CD8-positive, alpha-beta memory T cell (primary cell): ENCODE data around the gene GLP2R. TPM values are rescaled to one million over a fixed set of nuclear protein-coding genes. Genes with fewer than 3 reads are reported as not detected.

Experiments
- CTCF ChIA-PET: fragments of 350-600 bp; sonication (Branson Sonifier 250); formaldehyde crosslinking; loops from one replicate; lab custom pipeline; 2021; ENCODE audit warnings: antibody characterized with exemption; lab: Charles Lee
- POLR2A ChIA-PET: fragments of 350-600 bp; sonication (Branson Sonifier 250); formaldehyde crosslinking; loops from one replicate; lab custom pipeline; 2021; ENCODE audit warnings: antibody characterized with exemption; lab: Charles Lee
- DNase-seq, 5 donors: peaks; one replicate each; pipeline versions ENCODE4 v3.0.0 to v3.0.0-alpha.2; 2020 to 2022; ENCODE audit warnings: mixed read lengths in 1 of 5
- H3K27ac ChIP-seq: one replicate; pipeline ENCODE4 v1.7.0; 2013; ENCODE audit warnings: low read depth, mild to moderate bottlenecking, low read length, moderate library complexity
- H3K27me3 ChIP-seq: 2 replicates; pipeline ENCODE4 v1.7.0; 2013; ENCODE audit warnings: low read length, mild to moderate bottlenecking; ENCODE audit not compliant: insufficient read depth, poor library complexity, severe bottlenecking
- H3K36me3 ChIP-seq: 2 replicates; pipeline ENCODE4 v1.7.0; 2013; ENCODE audit warnings: mild to moderate bottlenecking, low read length, moderate library complexity; ENCODE audit not compliant: insufficient read depth
- H3K4me1 ChIP-seq: 2 replicates; pipeline ENCODE4 v1.7.0; 2013; ENCODE audit warnings: mild to moderate bottlenecking, low read length, moderate library complexity; ENCODE audit not compliant: insufficient read depth
- H3K4me3 ChIP-seq: 2 replicates; pipeline ENCODE4 v1.7.0; 2013; ENCODE audit warnings: mild to moderate bottlenecking, low read length
- H3K9me3 ChIP-seq: 2 replicates; pipeline ENCODE4 v1.7.0; 2013; ENCODE audit warnings: mild to moderate bottlenecking, low read length
- H3K27ac Mint-ChIP-seq, 8 donors: one replicate each; pipeline ENCODE4 v1.8.0; 2020 to 2021; ENCODE audit warnings: mixed read lengths in 8 of 8, mild to moderate bottlenecking in 6 of 8, inconsistent platforms in 3 of 8, moderate library complexity in 3 of 8
- H3K27me3 Mint-ChIP-seq, 2 donors: one replicate each; pipeline ENCODE4 v1.8.0; 2020 to 2021; ENCODE audit warnings: mixed read lengths in 2 of 2, mild to moderate bottlenecking in 1 of 2, moderate library complexity in 1 of 2
- H3K36me3 Mint-ChIP-seq, 3 donors: one replicate each; pipeline ENCODE4 v1.8.0; 2020 to 2021; ENCODE audit warnings: mixed read lengths in 3 of 3, inconsistent platforms in 1 of 3, mild to moderate bottlenecking in 1 of 3
- H3K4me1 Mint-ChIP-seq, 3 donors: one replicate each; pipeline ENCODE4 v1.8.0; 2020 to 2021; ENCODE audit warnings: mixed read lengths in 3 of 3, inconsistent platforms in 1 of 3, mild to moderate bottlenecking in 1 of 3
- H3K4me3 Mint-ChIP-seq, 7 donors: one replicate each; pipeline ENCODE4 v1.8.0; 2020 to 2021; ENCODE audit warnings: mixed read lengths in 7 of 7, mild to moderate bottlenecking in 6 of 7, moderate library complexity in 4 of 7, inconsistent platforms in 2 of 7
- H3K9me3 Mint-ChIP-seq, 5 donors: one replicate each; pipeline ENCODE4 v1.8.0; 2020 to 2022; ENCODE audit warnings: mixed read lengths in 5 of 5, mild to moderate bottlenecking in 3 of 5, moderate library complexity in 2 of 5, inconsistent platforms in 1 of 5
- polyA plus RNA-seq: library from polyadenylated mRNA; unstranded; fragments of 300-500 nt; fragmentation: Illumina TruSeq; gene quantifications from one replicate; pipeline ENCODE4 v1.2.3, GENCODE V29; 2021
- total RNA-seq, 2 experiments: library from RNA; stranded (reverse); gene quantifications; one replicate each; pipeline ENCODE4 v1.2.3, GENCODE V29; 2021

GLP2R gene
- total and polyA plus RNA-seq, 3 experiments from 2014 or later = not detected

DNA sequence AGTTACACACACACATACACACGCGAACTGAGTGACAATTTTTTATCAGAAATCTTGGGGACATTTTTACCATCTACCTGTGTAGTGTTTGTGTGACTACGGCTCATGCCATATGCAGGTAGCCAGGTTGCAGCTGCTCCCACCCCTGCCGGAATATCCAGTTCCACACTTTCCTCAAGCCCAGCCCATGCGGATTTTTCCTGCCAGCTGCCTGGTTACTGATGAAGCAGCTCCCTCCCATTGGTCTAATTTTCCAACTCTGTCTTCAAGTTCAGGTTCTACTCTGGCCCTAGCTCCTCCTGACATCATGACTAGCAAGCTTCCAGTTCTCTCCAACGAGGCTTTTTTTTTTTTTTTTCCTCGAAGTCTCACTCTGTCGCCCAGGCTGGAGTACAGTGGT is 8.6 kb upstream of the GLP2R start:
- ChIA-PET CTCF (no interaction called here), POLR2A (no interaction called here)
- Mint-ChIP-seq H3K27ac (no peak overlapping the region), H3K36me3 (no peaks in the 10 kb centered on the region), H3K27me3 (peaks cover 14 to 17% of the 10 kb centered on the region in 2 donors), H3K9me3 (no peaks in the 10 kb centered on the region), H3K4me3 (no peak overlapping the region), H3K4me1 (no peaks in the 10 kb centered on the region)
- Histone ChIP-seq H3K27ac (no peak overlapping the region), H3K4me3 (no peak overlapping the region), H3K36me3 (no peaks in the 10 kb centered on the region), H3K27me3 (no peaks in the 10 kb centered on the region), H3K9me3 (no peaks in the 10 kb centered on the region), H3K4me1 (no peaks in the 10 kb centered on the region)
- DNase-seq = no peak

DNA sequence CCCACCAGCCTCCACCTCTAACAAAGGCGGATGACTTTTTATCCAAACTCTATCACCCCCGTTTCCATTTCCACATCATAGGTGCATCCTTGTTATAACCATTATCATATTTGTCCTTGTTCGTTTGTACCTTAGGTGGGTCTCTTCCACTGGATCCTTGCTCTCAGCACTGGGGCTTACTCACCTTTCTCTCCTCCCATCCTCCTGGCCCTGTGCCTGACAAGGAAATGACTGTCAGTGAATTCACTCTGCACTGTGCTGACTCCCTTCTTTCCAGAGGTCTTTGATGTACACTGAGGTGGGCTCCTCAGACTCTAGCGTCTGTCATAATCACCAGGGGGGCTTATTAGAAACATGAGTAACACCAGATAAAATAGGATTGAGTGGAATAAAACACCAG is 7.0 kb upstream of the GLP2R start:
- ChIA-PET POLR2A (no interaction called here), CTCF (no interaction called here)
- Mint-ChIP-seq H3K27me3 (peaks cover 12 to 20% of the 10 kb centered on the region in 2 donors), H3K4me3 (no peak overlapping the region), H3K27ac (peak overlapping the region in 1 of 8 donors; percentile 72), H3K4me1 (no peaks in the 10 kb centered on the region), H3K9me3 (peaks cover 0 to 2% (median 0%) of the 10 kb centered on the region in 5 donors), H3K36me3 (no peaks in the 10 kb centered on the region)
- DNase-seq = no peak
- no peaks in the 10 kb centered on the region for H3K9me3 ChIP-seq
- no peaks in the 10 kb centered on the region for H3K36me3 ChIP-seq
- no peak overlapping the region for H3K4me3 ChIP-seq
- H3K27ac ChIP-seq = no peak overlapping the region
- H3K4me1 ChIP-seq = no peaks in the 10 kb centered on the region
- H3K27me3 ChIP-seq = no peaks in the 10 kb centered on the region

DNA sequence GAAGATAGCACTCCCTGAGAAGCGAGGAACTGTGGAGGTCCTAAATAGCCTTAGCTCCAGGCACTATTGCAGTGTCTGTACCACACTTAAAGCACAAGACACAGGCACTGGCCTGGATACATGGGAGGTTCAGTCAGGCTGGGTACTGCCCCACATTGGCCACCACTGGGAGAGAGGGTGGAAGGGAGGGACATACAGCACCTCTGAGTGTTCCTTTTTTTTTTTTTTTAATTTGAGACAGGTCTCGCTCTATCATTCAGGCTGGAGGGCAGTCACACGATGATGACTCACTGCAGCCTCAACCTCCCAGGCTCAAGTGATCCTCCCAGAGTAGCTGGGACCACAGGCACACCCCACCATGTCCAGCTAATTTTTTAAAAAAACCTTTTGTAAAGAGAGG is 5.3 kb upstream of the GLP2R start:
- Mint-ChIP-seq H3K4me1 (no peaks in the 10 kb centered on the region), H3K27me3 (peaks cover 11 to 34% of the 10 kb centered on the region in 2 donors), H3K4me3 (no peak overlapping the region), H3K9me3 (peaks cover 0 to 2% (median 0%) of the 10 kb centered on the region in 5 donors), H3K36me3 (no peaks in the 10 kb centered on the region), H3K27ac (no peak overlapping the region)
- Histone ChIP-seq H3K9me3 (no peaks in the 10 kb centered on the region), H3K4me3 (no peak overlapping the region), H3K36me3 (no peaks in the 10 kb centered on the region), H3K27me3 (no peaks in the 10 kb centered on the region), H3K4me1 (no peaks in the 10 kb centered on the region), H3K27ac (no peak overlapping the region)
- CTCF ChIA-PET = no interaction called here
- POLR2A ChIA-PET = no interaction called here
- DNase-seq = no peak

DNA sequence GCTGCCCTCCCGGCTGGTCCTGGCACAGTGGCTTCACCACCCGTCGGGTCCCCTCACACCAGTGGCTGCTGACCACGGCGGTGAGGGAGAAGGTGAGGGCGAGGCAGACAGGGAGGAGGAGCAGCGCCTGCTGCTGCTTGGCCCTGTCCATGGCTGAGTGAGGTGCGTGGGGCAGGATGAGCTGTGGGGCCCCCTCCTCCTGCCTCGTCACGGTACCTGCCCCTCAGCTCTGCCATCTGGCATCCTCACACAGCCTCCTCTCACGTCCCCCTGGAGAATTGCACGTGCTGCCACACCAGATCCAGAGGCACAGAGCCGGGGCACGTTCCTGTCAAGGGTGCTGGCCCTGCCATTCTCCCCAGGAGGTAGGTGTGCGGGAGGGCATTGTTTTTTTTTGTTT is 3.8 kb upstream of the GLP2R start, which contains the start of gene GSG1L2:
Gene GSG1L2, minus strand, starts transcription at position 159 of the 400 bp plus-strand sequence. Its CDS starts 8 bp downstream, at position 151.
- H3K36me3 ChIP-seq = no peaks in the 10 kb centered on the region
- POLR2A ChIA-PET = no interaction called here
- H3K27ac Mint-ChIP-seq = no peak within 1 kb of the TSS
- H3K4me1 Mint-ChIP-seq = no peaks in the 10 kb centered on the region
- no peak within 1 kb of the TSS for H3K27ac ChIP-seq
- CTCF ChIA-PET = no interaction called here
- no peak within 1 kb of the TSS for H3K4me3 Mint-ChIP-seq
- H3K9me3 ChIP-seq = no peaks in the 10 kb centered on the region
- no peak for DNase-seq
- H3K27me3 Mint-ChIP-seq = peaks cover 10 to 34% of the 10 kb centered on the region in 2 donors
- H3K9me3 Mint-ChIP-seq = peaks cover 0 to 2% (median 0%) of the 10 kb centered on the region in 5 donors
- H3K36me3 Mint-ChIP-seq = no peaks in the 10 kb centered on the region
- H3K4me3 ChIP-seq = no peak within 1 kb of the TSS
- no peaks in the 10 kb centered on the region for H3K27me3 ChIP-seq
- no peaks in the 10 kb centered on the region for H3K4me1 ChIP-seq

DNA sequence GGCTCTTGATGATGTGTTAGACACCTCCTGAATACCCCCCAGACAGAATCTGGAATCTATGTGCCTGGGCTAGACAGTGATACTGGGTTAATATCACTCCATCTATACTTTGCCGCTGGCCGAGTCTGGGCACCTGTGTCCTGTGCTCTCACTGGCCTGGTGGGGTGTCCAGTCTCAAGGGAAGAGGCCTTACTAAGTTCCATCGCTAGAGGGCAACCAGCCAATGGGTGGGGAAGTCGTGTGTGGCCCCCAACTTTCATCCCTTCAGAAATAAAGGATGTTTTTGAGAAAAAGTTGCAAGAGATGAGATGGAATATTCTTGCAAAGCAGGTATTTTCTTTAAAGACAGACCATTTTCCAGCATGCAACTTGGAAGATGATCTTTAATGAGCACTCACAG is 1.6 kb upstream of the GLP2R start:
- DNase-seq = no peak
- no peaks in the 10 kb centered on the region for H3K27me3 ChIP-seq
- Mint-ChIP-seq H3K27me3 (peaks cover 8 to 36% of the 10 kb centered on the region in 2 donors), H3K4me3 (no peak overlapping the region), H3K36me3 (no peaks in the 10 kb centered on the region), H3K9me3 (peaks cover 0 to 2% (median 0%) of the 10 kb centered on the region in 5 donors), H3K4me1 (no peaks in the 10 kb centered on the region), H3K27ac (no peak overlapping the region)
- no peak overlapping the region for H3K27ac ChIP-seq
- ChIA-PET CTCF (no interaction called here), POLR2A (no interaction called here)
- H3K4me3 ChIP-seq = no peak overlapping the region
- no peaks in the 10 kb centered on the region for H3K36me3 ChIP-seq
- no peaks in the 10 kb centered on the region for H3K4me1 ChIP-seq
- no peaks in the 10 kb centered on the region for H3K9me3 ChIP-seq

DNA sequence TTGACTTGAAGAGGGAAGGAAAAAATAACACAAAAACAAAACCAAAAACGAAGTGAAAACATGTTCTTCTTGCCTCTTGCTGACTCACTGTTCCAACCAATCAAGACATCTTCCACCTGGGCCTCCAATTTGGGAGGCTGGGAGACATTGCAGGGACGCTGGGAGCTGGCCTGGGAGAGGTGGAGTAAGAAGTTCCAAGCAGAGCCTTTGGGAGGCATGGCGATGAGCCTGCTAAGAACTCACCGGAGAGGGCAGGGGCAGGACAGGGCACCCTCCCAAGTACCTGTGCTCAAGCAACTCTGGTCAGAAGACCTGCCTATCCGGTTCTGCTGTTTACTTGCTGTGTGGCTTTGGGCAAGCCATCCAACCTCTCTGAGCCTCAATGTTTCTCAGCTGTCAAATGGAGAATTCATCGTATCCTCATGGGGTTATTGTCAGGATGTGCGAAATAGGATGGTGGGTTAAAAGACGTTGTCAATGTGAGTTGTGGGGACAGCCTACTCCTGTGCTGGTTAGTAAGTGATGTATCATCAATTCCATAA is 856 bp upstream of the GLP2R start:
- CTCF ChIA-PET = no interaction called here

DNA sequence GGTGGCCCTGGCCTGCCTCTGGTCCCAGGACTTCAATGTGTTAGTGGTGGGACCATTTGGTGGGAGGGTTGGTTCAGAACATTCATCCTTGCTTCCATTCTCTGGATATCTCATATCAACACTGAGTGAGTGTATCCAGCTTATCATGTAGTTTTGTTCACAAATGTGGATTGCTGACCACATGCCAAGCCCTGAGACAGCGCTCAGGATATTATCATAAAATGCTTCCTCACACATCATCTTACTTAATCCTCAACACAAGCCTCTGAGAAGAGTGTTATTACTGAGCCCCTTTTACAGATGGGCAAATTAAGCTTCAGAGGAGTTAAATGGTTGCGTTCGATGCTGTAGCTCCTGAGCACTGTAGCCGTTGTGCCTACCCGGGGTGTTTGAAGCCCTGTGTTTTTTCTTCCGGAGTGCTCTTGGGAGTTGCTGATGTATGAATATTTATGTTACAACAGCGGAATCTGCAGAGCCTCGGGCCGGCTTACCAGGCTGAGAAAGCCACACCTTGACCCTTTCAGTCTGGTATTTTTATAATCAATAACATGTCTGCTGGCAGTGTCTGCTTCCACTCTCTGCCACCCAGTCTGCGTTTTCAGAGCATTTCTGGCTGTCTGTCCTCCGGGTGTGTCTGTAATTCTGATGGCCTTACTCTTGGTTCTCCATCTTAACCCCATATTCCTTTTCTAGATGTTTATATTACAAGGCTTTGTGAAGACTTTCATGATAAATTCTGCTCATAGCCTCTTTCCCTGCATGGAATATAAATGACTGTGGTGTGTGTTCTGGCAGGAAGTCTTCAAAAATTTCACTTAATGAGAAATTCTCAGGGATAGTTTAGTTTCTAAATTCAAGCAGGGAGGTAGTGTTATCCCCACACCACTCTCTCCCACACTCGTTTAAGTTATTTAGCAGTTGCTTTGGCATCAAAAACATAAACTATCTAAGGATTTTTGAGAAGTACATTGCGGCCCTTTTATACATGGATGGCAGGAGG is 2.9 kb downstream of the GLP2R start:
- CTCF ChIA-PET = no interaction called here
- no peak overlapping the region for H3K4me3 ChIP-seq
- POLR2A ChIA-PET = no interaction called here

More for the DNA sequence above, 856 bp upstream of the GLP2R start:
- Mint-ChIP-seq H3K27me3 (peaks cover 7 to 32% of the 10 kb centered on the region in 2 donors), H3K9me3 (peaks cover 0 to 2% (median 0%) of the 10 kb centered on the region in 5 donors), H3K4me1 (no peaks in the 10 kb centered on the region), H3K36me3 (no peaks in the 10 kb centered on the region), H3K27ac (no peak overlapping the region), H3K4me3 (no peak overlapping the region)
- no peak overlapping the region for H3K4me3 ChIP-seq
- no peaks in the 10 kb centered on the region for H3K4me1 ChIP-seq
- DNase-seq = no peak
- no peaks in the 10 kb centered on the region for H3K36me3 ChIP-seq
- no peaks in the 10 kb centered on the region for H3K27me3 ChIP-seq
- POLR2A ChIA-PET = no interaction called here
- no peak overlapping the region for H3K27ac ChIP-seq
- no peaks in the 10 kb centered on the region for H3K9me3 ChIP-seq

DNA sequence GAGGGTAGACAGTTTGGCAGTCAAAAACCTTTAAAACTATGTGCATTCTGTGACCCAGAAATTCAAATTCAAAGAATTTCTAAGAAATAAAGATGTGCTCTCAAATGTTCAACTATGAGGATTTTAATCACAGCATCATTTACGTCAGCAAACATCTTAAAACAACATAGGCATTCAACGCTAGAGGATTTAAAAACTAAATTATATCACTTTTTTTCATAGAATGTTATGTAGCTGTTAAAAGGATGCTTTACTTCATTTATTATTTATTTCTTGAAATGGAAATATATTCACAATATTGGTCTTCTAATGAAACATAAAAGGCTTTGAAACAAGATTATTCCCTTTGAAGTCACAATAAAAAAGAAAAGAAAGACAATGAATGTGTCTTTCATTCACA is 3.6 kb downstream of the GLP2R start:
- ChIA-PET CTCF (no interaction called here), POLR2A (no interaction called here)
- DNase-seq = no peak
- H3K4me3 ChIP-seq = no peak overlapping the region
- H3K27ac ChIP-seq = no peak overlapping the region
- Mint-ChIP-seq H3K36me3 (no peaks in the 10 kb centered on the region), H3K9me3 (peaks cover 0 to 2% (median 0%) of the 10 kb centered on the region in 5 donors), H3K27ac (no peak overlapping the region), H3K4me1 (no peaks in the 10 kb centered on the region), H3K4me3 (no peak overlapping the region), H3K27me3 (peaks cover 0 to 19% of the 10 kb centered on the region in 2 donors)
- no peaks in the 10 kb centered on the region for H3K36me3 ChIP-seq
- no peaks in the 10 kb centered on the region for H3K27me3 ChIP-seq
- H3K9me3 ChIP-seq = no peaks in the 10 kb centered on the region
- H3K4me1 ChIP-seq = no peaks in the 10 kb centered on the region

More for the DNA sequence above, 2.9 kb downstream of the GLP2R start:
- Histone ChIP-seq H3K4me1 (no peaks in the 10 kb centered on the region), H3K27ac (no peak overlapping the region), H3K36me3 (no peaks in the 10 kb centered on the region), H3K9me3 (no peaks in the 10 kb centered on the region), H3K27me3 (no peaks in the 10 kb centered on the region)
- no peak for DNase-seq
- Mint-ChIP-seq H3K36me3 (no peaks in the 10 kb centered on the region), H3K9me3 (no peaks in the 10 kb centered on the region), H3K27me3 (peaks cover 0 to 20% of the 10 kb centered on the region in 2 donors), H3K27ac (no peak overlapping the region), H3K4me1 (no peaks in the 10 kb centered on the region), H3K4me3 (no peak overlapping the region)
